Measurements from ENCODE around the gene LAMTOR1.
"Not testable (repeated sequence)": the region's sequence is repeated elsewhere in the genome, so short reads cannot be mapped to it uniquely, and the experiment has no call there.

Gene LAMTOR1

DNA sequence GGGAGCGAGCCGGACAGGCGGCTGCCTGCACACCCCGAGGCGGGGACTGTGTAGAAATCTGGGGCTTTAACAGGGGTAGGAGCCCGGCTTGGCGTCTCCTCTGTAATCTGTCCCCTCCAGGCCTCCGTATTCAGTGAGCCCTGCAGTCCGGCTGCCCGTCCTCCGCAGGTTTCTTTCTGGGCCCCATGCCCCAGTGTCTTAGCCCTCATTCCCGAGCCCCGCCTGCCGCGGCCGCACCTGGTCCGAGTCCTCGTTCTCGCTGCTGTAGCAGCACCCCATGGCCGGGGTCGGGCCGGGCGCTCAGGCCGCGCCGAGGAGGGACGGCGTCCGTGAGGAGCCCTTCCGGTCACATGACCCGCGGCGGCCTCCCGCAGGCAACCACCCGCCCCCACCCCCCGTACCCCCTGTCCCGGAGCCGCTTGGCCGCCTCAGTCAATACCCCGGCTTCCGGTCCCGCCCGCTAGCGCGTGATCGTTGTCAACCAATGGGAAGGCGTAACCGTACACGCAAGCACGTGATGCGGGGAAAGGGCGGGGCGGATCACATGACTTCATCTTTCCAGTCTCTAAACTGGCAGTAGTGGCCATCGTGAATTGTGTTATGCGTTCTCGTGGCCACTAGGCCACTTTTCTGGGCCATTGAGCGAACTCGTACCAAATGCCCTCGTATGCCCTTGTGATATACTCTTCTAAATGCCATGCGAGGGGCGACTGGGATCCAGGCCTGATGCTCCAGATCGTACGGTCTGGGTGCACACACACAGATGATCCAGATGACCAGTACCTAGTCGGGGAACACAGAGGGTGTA lies at the start of gene LAMTOR1:
Gene LAMTOR1, minus strand, starts transcription at position 352 of the 808 bp plus-strand sequence. Its CDS starts 73 bp downstream, at position 279.
- DNase-seq (ENCODE audit: extremely low read depth, low read depth): peak; percentile 98
- peak within 1 kb of the TSS; percentile 75 for H3K4me3 ChIP-seq (replicated peaks; ENCODE audit: low read depth, low read length)
- TF ChIP-seq, protein P1, sequence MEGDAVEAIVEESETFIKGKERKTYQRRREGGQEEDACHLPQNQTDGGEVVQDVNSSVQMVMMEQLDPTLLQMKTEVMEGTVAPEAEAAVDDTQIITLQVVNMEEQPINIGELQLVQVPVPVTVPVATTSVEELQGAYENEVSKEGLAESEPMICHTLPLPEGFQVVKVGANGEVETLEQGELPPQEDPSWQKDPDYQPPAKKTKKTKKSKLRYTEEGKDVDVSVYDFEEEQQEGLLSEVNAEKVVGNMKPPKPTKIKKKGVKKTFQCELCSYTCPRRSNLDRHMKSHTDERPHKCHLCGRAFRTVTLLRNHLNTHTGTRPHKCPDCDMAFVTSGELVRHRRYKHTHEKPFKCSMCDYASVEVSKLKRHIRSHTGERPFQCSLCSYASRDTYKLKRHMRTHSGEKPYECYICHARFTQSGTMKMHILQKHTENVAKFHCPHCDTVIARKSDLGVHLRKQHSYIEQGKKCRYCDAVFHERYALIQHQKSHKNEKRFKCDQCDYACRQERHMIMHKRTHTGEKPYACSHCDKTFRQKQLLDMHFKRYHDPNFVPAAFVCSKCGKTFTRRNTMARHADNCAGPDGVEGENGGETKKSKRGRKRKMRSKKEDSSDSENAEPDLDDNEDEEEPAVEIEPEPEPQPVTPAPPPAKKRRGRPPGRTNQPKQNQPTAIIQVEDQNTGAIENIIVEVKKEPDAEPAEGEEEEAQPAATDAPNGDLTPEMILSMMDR (IDR thresholded peaks at IDR 0.05; ENCODE audit: low read depth, low read length, missing control alignments): peak; percentile 39

DNA sequence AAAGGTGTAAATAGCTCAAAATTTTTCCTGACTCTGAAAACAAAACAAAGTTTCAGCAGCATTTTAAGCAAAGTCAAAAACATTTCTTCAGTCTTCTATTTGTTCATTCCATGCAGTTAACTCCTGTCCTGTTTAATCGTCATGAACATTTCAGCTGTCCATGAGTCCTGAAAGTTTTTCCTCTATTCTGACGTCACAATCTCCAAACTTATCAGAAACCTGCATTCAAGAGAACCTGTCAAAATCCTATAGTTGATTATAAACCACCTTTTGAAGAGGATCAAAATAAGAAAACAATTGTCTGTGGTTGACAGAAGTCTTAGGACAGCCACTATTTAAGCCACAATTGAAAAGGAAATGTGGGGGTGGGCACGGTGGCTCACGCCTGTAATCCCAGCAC lies 47.8 kb upstream of the LAMTOR1 start:
- no peak overlapping the region for H3K4me3 ChIP-seq (replicated peaks; ENCODE audit: low read depth, low read length)
- no peak for DNase-seq (ENCODE audit: extremely low read depth, low read depth)
- TF ChIP-seq, protein P1 (IDR thresholded peaks at IDR 0.05; ENCODE audit: low read depth, low read length, missing control alignments): no peak

DNA sequence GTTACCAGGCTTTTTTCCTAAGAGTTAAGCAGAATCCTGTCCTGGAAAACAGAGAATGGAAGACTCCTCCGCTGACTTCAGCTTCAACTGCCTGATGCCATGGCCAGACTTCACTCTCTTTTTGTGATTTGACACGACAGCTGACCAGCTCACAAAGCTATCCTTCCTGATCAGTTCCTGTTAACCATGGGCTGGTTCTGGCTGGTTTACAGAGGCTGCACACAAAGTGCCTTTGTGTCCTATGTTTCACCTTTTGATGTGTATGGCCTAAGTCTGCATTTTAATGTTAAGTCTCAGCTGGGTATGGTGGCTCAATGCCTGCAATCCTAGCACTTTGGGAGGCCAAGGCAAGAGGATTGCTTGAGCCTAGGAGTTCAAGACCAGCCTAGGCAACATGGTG lies 43.5 kb upstream of the LAMTOR1 start:
- TF ChIP-seq, protein P1 (IDR thresholded peaks at IDR 0.05; ENCODE audit: low read depth, low read length, missing control alignments): no peak
- no peak overlapping the region for H3K4me3 ChIP-seq (replicated peaks; ENCODE audit: low read depth, low read length)
- no peak for DNase-seq (ENCODE audit: extremely low read depth, low read depth)

DNA sequence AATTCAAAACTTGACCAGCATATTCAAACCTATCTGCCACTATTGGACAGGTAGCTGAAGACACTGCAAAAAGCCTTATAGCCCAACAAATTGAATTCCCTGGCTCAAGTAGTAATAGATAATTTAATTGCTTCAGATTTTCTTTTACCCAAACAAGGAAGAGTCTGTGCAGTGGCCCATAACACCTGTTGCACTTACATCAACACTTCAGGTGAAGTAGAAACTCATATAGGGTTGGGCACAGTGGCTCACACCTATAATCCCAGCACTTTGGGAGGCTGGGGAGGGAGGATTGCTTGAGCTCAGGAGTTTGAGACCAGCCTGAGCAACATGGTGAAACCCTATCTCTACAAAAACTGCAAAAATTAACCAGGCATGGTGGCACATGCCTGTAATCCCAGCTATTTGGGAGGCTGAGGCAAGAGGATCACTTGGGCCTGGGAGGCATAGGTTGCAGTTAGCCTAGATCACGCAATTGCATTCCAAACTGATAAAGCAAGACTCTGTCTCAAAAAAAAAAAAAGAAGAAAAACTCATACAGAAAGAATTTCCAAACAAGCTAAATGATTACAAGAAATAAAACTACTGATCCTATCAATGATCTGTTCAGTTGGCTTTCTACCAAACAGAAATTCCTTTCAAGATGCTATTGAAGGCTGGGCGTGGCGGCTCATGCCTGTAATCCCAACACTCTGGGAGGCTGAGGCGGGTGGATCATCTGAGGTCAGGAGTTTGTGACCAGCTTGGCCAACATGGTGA lies 41.9 kb upstream of the LAMTOR1 start:
- TF ChIP-seq, protein P1 (IDR thresholded peaks at IDR 0.05; ENCODE audit: low read depth, low read length, missing control alignments): no peak
- DNase-seq (ENCODE audit: extremely low read depth, low read depth): peak; percentile 2
- no peak overlapping the region for H3K4me3 ChIP-seq (replicated peaks; ENCODE audit: low read depth, low read length)

DNA sequence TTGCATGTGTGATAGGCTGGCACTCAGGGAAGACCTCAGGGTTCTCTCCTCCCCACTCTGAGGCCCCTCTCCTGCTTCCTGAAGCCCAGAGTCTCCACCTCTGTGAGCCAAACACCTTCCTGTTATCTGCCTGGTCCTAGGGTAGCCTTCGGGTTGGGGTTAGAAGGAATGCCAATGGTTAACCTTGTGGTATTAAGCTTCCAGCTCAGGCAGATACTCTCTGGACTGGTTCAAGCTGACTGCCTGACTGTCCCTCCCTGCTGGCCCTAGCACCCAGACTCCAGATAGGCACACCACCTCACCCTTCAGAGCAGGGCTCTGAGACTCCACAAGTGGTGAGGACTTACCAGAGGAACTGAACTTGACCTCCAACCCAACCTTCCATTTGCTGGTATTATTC lies 39.4 kb upstream of the LAMTOR1 start:
- H3K4me3 ChIP-seq (replicated peaks; ENCODE audit: low read depth, low read length); DNase-seq (ENCODE audit: extremely low read depth, low read depth): not testable (repeated sequence)

DNA sequence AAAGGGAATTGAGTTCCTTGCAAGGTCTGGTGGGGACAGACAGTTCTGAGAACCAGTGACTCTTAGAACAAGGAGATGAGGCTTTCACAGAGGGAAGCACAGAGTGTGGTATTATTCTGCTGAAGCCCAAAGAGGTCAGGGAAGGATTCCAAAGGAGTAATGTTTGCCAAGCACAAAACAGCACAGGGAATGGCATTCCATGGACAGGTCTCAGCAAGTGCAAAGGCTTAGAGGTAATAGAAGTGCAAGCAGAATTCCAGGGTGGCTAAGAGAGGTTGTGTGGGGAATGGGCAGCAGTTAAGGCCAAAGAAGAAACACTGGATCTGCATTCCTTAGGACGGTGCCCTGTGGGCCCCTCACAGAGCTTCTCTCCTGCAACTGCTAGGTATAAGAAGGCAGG lies 39.0 kb upstream of the LAMTOR1 start:
- not testable (repeated sequence) for DNase-seq (ENCODE audit: extremely low read depth, low read depth); H3K4me3 ChIP-seq (replicated peaks; ENCODE audit: low read depth, low read length)

DNA sequence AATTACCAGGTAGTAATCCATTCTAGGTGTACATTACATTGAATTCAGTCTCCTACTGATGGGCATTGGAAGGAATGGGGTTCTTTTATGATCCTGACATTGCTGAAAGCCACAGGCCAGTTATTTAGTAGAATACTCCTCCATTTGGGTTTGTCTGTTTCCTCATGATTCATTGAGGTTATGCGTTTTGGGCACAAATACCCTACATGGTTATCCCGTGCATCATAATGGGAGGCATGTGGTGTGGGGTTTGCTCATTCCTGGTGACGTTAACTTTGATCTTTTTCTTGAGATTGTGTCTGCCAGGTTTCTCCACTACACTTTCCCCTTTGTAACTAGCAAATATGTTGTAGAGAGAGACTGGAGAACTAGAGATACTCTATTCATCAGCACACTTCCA lies 38.0 kb upstream of the LAMTOR1 start:
- TF ChIP-seq, protein P1 (IDR thresholded peaks at IDR 0.05; ENCODE audit: low read depth, low read length, missing control alignments): no peak
- DNase-seq (ENCODE audit: extremely low read depth, low read depth): peak; percentile 75
- no peak overlapping the region for H3K4me3 ChIP-seq (replicated peaks; ENCODE audit: low read depth, low read length)

Measured in HFF-Myc (cell line).